DMS79 (cell line): ENCODE data around the gene LPP.

Experiments
- DNase-seq: peaks from one replicate; lab custom pipeline; 2025; lab: John Stamatoyannopoulos, UW

LPP gene

DNA sequence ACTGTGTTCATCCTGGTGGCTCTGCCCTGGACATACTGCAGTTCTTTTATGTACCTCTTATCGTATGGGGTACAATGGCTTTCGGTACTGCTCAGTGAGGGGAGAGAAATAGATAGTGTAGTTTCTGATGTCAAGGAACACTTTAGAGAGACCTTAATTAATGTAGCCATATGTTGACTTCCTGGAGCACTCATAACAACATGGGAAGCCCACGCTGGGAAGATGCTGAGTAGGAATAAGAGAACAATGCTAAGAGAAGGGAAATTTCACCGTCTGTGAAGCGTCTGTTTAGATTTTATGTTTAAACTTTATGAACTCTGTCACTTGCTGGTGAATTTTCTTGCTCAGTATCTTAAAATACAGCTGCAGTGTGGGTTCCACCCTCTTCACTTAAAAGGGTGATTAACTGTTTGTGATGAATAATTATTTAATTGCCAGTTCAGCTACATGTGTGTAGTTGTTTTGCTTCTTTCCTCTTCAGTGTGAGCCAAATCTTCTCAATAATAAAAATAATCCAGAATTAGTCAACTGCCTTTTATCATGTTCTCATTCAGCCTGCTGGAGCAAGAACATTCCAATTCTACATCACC lies 644.7 kb downstream of the LPP start:
- no peak for DNase-seq

DNA sequence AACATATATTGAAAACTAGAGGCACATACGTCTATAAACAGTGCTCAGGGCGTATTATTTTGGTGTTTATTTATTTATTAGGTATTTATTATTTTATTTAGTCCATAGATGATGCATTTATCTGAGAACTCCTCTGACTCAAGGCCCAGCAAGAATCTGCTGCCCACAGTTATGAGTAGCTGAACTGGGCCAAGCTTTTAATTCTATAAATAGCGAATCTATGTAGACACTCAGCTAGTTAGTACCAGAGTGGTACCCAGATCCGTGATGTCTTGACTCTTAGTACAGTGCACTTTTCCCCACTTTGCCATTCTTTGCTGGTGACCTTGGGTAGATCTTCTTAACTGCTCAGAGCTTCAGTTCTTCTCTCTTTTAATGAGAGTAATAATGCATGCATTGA lies 647.4 kb downstream of the LPP start:
- DNase-seq, result no peak

DNA sequence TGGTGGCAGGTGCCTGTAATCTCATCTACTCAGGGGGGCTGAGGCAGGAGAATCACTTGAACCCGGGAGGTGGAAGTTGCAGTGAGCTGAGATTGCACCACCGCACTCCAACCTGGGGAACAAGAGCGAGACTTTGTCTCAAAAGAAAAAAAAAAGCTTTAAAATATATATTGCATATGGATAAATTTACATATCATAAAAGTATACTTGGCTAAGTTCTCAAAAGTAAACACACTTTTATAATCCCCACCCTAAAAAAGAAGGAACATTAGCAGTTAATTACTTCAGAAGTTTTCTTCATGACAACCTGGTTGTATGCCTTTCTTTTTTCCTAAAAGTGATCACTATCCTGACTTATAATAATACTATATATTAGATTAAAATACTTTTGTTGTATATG lies 648.7 kb downstream of the LPP start:
- DNase-seq, result no peak

DNA sequence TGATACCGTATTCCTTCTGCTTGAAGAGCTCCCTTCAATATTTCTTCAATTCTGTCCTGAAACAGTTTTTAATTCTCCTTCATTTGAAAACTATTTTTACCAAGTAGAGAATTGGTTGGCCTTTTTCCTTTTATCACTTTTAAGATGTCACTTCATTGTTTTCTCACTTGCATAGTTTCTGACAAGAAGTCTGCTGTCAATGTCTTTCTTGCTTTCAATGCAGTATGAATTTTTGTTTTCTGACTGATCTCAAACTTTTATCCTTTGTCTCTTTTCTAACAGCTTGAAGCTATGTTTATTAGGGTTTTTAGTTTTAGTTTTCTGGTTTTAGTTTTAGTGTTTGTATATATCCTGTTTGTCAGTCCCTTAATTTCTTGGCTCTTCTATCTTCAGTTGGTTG lies 653.0 kb downstream of the LPP start:
- no peak for DNase-seq

DNA sequence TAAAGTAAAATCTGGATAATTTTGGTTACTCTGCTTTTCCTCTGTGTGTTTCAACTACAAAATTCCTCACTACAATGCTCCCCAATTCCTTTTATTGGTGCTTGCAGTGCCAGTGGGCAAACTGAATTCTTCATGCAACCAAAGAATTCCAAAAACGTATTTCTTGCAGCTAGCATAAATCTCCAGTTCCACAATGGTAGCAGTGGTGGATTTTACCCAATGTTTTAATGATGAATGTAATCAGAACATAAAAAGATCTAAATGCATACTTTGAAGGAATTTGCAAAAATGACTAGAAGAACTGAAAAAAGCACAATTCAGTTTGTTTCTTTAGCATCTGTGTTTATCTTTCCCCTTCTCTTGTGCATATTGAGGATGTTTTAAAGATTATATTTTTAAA lies 658.2 kb downstream of the LPP start:
- DNase-seq, result no peak

DNA sequence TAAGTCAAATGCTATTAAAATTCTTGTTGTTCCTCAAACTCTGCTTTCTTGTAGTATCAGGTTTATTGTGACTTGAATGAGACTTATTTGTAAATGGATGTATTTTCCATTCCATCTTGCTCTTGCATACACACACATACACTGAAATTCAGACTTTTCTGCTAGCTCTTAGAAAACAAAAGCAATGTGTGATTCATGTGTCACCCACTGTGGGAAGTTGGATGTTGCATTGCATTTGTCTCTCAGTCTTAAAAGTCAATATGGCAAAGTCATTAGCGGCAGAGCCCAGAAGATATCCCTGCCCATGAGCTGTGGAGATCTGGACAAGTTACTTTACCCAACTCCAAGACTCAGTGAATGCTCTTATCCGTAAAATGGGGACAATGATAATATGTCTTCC lies 660.6 kb downstream of the LPP start:
- no peak for DNase-seq

DNA sequence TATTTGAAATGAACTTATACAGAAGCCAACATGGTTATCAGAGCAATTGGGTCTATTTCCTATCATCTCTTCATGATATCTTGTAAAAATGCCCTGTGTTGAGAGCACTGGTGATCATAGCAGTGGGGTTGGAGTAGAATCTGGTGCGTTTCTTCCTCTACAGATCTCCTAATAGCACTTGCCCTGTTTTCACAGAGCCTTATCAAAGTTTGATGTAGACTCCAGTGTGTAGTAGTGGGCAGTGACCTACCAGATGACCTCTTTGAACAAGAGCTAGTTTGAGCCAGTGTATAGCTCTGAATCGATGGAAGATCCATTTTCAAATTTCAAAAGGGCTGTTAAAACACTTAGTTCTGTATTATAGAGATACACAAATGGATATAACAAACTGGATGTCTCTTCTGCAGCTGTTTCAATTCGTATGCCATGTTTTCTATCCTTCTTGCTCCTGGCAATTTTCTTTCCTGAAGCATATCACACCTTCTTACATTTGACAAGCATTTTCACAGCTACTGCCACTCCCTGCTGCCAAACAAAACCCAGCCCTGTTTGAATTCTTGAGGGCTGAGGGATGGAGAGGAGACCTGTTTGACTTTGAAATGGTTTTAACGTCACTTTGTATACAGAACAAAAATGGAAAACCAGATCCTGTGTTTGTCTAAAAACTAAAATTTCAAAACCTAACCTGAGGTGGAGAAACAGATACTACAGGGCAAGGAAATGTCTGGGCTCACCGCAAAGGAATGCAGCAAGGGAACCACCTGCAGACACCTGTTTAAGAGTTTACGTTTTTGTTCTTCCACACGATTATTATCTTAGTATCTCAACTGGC lies 663.4 kb downstream of the LPP start:
- no peak for DNase-seq

DNA sequence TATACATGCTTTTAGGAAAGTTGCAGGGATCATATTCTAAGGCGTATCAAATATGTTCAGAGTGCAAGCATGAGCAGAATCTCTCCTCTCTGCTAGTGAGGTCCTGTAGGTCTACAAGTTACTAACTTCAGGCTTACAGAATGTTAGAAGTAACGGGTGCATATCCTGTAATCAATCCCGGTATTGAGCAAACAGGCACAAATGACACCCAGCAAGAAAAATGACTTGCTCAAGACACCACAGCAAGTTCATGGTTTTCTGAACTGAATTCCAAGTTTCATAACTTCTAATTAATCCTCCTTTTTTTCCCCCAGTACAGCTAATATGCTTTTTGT lies 663.9 kb downstream of the LPP start:
- no peak for DNase-seq

DNA sequence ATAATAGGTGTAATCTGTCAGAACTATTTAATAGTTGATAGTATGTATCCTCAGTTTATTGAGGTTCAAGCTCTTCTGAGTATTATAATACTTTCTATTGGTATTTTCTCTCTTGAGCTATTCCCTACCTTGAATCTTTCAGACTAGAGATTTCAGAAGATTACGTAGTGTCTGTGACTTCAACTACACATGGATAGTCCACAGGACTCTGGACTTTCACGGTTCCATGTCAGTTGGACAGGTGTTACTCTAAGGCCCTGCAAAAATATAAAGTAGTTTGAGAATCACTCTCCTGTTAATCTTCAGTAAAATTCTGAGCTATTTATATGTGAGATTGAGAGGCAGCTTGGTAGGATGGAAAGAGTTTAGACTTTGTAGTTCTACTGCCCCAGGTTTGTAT lies 664.3 kb downstream of the LPP start:
- no peak for DNase-seq

DNA sequence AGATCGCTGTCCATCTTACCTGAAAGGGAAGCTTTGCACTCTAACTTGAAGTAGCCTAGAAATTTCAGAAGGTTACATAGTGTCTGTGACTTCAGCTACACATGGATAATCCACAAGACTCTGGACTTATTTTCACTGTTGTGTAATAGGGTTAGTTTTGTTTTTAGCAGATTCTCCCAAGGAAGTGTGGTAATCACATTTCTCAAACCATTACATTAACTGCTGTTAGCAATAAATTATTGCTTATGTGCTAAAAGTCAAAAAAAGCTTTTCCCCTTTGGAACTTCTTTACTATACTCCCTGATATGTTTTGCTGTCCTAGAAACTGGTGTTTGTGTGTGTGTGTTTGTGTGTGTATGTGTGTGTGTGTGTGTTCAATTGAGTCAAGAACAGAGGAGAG lies 666.0 kb downstream of the LPP start:
- no peak for DNase-seq

DNA sequence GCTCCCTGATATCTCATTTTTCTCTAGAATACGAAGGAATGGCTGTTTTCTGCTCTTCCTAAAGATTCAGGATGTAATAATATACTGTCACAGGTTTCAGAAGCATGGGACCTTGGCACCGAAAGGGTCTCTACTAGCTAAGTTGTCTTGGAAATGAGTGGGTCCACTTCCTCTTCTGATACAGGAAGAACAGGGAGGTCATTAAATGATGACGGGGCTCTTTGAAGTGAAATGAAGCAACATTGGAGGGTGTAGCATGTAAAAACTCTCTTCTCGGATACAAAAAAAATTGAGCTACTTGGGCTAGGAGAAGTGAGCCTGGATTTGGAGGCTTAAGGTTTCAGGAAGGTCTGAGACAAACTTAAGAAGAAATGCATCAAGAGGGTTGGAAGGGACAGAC lies 668.0 kb downstream of the LPP start:
- DNase-seq, result no peak

DNA sequence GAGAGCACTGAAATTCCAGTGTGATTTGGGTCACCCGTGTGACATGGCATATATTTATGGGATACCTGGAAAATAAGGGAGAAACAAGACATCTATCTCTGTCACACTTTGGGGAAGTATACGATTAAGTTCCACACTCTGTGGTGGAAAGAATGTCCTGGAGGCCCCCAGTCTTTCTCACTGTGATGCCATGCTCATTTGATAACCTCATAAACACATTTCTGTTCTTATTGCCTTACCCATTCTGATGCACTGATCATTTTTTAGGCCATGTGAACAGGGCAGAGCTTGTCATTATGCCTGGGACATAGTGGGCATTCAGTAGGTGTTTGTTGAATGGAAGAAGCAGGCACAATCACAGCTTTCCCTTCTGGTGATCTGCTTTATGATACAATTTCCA lies 668.5 kb downstream of the LPP start:
- DNase-seq, result no peak

DNA sequence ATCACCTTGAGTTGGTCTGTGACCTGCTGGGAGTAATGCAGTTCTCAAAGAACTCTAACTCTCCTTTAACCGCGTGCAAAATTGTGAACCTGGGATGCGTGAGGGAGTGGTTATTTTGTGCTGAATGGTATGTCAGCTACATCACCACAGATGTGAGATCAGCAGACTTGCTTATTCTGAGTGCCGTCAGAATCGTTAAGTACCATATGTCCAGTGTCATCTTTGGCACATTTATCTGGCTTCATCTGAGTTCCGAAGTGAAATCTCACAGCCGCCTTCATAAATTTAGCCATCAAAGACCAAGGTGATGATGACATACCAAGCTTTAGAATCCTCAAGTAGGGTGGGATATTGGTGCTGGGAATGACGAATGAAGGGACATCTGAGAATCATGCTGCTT lies 670.6 kb downstream of the LPP start:
- no peak for DNase-seq

DNA sequence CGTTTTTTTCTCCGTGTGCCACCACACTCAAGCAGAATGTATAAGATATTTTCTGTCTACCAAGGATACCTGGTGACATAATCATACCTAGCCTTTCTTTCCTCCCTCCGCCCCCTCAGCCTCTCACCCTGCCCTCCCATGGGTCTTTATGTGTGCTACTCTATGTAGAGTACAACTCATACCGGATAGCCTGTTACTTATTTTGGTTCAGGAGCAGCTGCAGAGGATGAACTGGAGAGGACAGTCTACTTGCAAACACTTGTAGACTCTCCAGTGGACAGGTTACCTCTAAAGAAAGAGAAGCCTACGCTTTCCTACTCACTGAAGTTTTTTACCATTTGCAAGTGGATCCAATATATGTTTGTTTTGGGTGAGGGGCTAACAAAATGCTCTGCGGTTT lies 671.9 kb downstream of the LPP start:
- no peak for DNase-seq

DNA sequence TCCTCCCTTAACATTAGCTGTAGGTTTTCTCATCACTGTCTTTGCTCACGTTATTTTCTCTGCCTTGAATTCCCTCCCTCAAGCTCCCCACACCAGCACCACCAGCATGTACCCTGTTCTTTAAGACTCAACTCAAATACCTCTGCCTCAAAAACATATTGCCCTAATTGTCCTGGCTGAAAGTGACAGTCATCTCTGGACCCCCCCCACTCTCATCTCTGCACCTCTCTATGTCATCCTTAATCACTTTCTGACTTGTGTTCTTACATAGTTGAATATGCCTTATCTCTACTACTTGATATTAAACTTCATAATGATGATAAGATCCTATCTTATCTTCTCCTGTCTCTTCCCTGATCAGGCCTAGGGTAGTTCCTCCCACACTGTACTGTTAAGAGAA lies 672.6 kb downstream of the LPP start:
- DNase-seq, result no peak

DNA sequence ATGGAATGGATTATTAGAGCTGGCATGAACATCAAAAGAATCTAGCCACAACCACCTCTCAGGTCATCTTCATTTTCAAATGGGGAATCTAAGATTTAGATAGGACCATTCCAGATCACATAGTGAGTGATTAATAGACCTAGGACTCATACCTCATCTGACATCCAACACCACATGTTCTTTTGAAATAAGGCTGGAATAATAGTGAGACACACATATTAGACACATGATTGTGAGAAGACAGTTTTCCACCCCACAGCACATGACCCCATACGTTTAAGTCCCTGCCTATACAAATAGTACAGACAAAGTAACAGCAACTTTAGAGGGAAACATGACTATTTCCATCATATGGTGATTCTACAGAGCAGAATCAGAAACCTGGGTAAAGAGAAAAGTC lies 673.1 kb downstream of the LPP start:
- no peak for DNase-seq

DNA sequence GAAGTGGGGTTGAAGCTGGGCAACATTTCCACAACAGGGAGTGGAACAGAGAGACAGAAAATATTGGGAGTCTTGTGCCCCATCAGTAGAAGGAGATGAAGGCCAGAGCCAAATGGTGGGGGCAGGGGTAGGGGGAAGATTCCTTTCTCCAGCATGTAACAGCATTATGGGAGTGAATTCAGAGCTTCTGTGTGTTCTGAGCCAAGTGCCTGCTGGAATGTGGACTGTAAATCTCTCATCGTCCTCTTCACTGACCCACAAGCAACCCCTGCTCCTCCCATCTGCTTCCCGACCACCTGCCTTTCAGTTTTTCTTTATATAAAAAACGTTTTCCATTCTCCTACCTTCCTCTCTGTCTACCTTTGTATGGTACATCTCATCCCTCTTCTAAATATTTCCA lies 673.6 kb downstream of the LPP start:
- no peak for DNase-seq

DNA sequence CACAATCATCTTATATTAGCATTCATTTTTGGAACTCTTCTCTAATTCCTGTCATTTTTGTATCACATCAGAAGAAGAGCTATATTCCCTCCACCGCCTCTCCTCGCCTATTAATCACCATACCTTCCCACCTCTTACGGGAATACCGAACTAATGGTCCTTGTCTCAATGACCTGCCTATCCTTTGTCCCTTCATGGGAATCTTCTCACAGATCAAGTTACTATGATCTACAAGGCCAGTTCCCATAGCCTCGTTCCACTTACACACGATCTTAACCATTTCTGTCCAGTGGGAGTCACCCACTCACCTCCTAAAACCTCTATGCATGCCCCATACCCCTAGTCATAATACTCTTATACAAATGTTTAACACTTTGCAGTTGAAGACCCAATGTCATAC lies 675.2 kb downstream of the LPP start:
- DNase-seq, result no peak

DNA sequence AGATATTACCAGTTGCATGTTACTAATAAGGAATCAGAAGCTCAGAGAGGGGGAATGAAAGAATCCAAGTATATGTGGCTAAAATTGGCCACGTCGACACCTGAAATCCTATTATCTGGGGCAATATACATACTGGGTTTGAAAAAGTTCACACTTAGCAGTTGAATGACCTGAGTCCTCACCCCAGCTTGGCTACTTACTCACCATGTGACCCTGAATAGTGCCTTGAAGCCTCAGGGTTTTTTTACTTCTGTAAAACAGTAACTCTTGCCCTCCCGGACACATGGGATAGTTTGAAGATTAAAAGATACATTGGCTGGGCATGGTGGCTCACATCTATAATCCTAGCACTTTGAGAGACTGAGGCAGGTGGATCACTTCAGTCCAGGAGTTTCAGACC lies 675.6 kb downstream of the LPP start:
- DNase-seq, result no peak

DNA sequence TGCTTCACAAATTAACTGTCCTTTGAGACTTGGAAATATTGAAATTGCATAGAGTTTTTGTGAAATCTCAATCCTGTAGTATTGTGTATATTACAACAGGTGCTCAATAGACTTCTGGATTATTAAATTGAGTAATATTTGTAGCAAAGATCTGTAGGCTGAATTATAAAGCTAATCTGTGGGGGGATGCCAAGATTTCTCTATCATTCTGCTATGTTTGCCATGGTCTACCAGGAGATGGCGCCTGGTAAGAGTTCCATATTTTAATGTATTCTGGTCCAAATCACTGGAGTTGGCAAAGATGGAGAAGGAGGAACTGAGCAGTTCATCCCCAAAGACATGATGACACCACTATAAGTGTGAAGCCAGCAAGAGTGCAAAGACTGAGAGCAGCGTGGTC lies 676.9 kb downstream of the LPP start:
- DNase-seq, result no peak

DNA sequence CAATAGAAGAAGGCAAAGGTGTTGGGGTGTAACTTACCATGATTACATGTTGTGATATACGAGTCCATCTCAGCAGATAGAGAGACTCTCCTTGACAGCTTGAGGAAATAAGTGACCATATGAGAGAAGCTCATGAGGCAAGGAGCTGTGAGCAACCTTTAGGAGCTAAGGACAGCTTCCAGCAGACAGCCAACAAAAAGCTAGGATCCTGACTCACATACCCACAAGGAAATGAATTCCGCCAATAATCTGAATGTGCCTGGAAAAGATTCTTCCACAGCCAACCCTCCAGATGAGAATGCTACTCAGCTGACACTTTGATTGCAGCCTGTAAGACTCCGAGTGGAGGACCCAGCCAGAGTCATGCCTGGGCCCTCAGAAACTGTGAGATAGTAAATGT lies 678.2 kb downstream of the LPP start:
- DNase-seq, result no peak

DNA sequence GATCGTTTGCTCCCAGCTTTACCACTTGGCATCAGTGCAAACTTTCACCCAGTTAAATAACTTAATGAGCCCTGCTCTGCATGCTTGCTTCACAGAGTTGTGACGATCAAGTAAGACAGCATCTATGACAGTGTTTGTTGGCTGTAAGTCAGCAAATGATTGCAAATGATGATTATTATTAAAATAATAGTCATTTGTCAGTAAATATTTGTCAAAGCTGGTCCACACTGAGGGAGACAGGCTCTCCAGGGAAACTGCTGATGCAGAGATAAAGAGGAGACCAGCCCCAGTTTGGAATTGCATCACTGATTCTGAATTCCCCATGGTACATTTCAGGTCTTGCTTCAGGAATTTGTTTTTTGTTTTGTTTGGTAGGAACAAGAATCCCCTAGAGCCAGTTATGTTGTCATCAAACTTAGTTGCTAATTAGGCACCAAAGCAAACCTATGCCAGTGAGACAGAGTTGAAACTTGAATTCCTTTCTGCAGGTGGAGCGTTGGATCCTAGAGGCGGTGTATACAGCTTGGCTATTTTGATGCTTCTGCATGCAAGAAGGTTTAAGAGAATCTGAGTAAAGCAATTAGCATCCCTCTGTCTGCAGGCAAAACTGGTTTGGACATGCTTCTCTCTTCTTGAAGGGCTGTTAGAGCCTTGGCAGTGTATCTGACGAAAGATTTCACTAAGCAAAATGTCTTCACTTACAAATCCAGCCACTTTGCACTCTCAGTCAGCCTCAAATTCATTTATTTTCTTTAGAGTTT lies 679.2 kb downstream of the LPP start:
- peak; percentile 95 for DNase-seq

DNA sequence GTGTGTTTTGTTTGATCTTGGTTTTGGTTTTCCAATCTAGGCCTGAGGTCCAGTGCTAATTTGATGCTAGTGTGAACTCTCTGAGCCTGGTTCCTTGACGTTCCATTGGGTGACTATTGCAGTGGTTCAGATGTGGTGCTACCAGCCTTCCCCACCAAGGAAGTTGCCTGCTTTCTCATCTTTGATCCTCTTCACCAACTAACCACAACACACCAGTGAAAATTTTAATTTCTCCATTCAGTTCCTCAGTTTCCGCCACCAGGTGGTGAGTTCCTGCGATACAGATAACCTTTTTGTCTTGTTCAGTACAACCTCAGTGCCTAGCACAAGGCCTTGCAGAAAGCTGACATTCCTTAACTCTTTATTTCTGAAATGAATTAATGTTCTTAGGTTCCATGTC lies 680.4 kb downstream of the LPP start:
- DNase-seq, result no peak
